Left forelimb (tissue), 1 donor: ENCODE measurements around the gene ANAPC10.
"Not testable (repeated sequence)": the region's sequence is repeated elsewhere in the genome, so short reads cannot be mapped to it uniquely, and the experiment has no call there.

Source experiments
- DNase-seq: peaks from one replicate; pipeline ENCODE4 v3.0.0-alpha.2; 2018; ENCODE audit warnings: low spot score

The ANAPC10 gene

GRCh38 chr4:145071560-145071959, 26.4 kb downstream of the ANAPC10 start:
- DNase-seq, result no peak

GRCh38 chr4:145069361-145069760, 28.6 kb downstream of the ANAPC10 start:
- DNase-seq, result no peak

GRCh38 chr4:145066063-145066501, 31.9 kb downstream of the ANAPC10 start:
- DNase-seq, result no peak

- no peak for DNase-seq
These were observed 36.6 kb downstream of the ANAPC10 start for GRCh38 chr4:145061318-145061920.

- DNase-seq, result no peak
These were observed 39.7 kb downstream of the ANAPC10 start for GRCh38 chr4:145058256-145058655.

- DNase-seq, result no peak
These were observed 41.5 kb downstream of the ANAPC10 start for GRCh38 chr4:145056325-145057130.

- DNase-seq, result no peak
These were observed 42.3 kb downstream of the ANAPC10 start for GRCh38 chr4:145055533-145056257.

- DNase-seq, result no peak
These were observed 48.8 kb downstream of the ANAPC10 start for GRCh38 chr4:145049241-145049640.

- no peak for DNase-seq
These were observed 49.2 kb downstream of the ANAPC10 start for GRCh38 chr4:145048817-145049216.

GRCh38 chr4:145047151-145047550, 50.8 kb downstream of the ANAPC10 start:
- no peak for DNase-seq

GRCh38 chr4:145045180-145045579, 52.8 kb downstream of the ANAPC10 start:
- no peak for DNase-seq

- DNase-seq, result no peak
These were observed 53.7 kb downstream of the ANAPC10 start for GRCh38 chr4:145044341-145044740.

GRCh38 chr4:145043306-145043705, 54.7 kb downstream of the ANAPC10 start:
- DNase-seq, result no peak

- DNase-seq, result no peak
These were observed 55.3 kb downstream of the ANAPC10 start for GRCh38 chr4:145042601-145043285.

GRCh38 chr4:145041378-145041777, 56.6 kb downstream of the ANAPC10 start:
- no peak for DNase-seq

- DNase-seq, result no peak
These were observed 62.4 kb downstream of the ANAPC10 start for GRCh38 chr4:145035494-145036136.

- DNase-seq, result no peak
These were observed 63.2 kb downstream of the ANAPC10 start for GRCh38 chr4:145034727-145035211.

GRCh38 chr4:145019346-145019745, 78.7 kb downstream of the ANAPC10 start:
- no peak for DNase-seq

- no peak for DNase-seq
These were observed 83.6 kb downstream of the ANAPC10 start for GRCh38 chr4:145014365-145014764.

- no peak for DNase-seq
These were observed 85.2 kb downstream of the ANAPC10 start for GRCh38 chr4:145012841-145013240.

GRCh38 chr4:145011636-145012035, 86.4 kb downstream of the ANAPC10 start:
- DNase-seq, result no peak

GRCh38 chr4:145010315-145010714, 87.7 kb downstream of the ANAPC10 start:
- not testable (repeated sequence) for DNase-seq
